Spleen (tissue), 11 donors: ENCODE data around the gene FOXP1. TPM values are rescaled to one million over a fixed set of nuclear protein-coding genes. Genes with fewer than 3 reads are reported as not detected.

ENCODE experiments used
- DNase-seq: peaks from one replicate; pipeline ENCODE4 v3.0.0-alpha.2; 2020
- H3K27ac ChIP-seq, 8 donors: fragments of 200-600 bp; sonication (generic) in 7 of 8; 1 replicate in 4 of 8; 2 replicates in 4 of 8; pipeline versions ENCODE4 v1.5.0 to v1.8.0; 2016 to 2021; ENCODE audit warnings: inconsistent platforms in 4 of 8, mild to moderate bottlenecking in 4 of 8, moderate library complexity in 1 of 8
- H3K27me3 ChIP-seq, 7 donors: fragments of 200-600 bp; sonication (generic) in 6 of 7; replicated peaks in 1 of 7; 1 replicate in 4 of 7; 2 replicates in 3 of 7; pipeline versions ENCODE4 v1.5.0 to v1.8.0; 2016 to 2021; ENCODE audit warnings: inconsistent platforms in 3 of 7, mild to moderate bottlenecking in 1 of 7
- H3K36me3 ChIP-seq, 6 donors: fragments of 200-600 bp; sonication (generic) in 5 of 6; 1 replicate in 4 of 6; 2 replicates in 2 of 6; pipeline versions ENCODE4 v1.5.0 to v1.8.0; 2016 to 2021; ENCODE audit warnings: inconsistent platforms in 2 of 6
- H3K4me1 ChIP-seq, 6 donors: fragments of 200-600 bp; sonication (generic) in 5 of 6; 1 replicate in 3 of 6; 2 replicates in 3 of 6; pipeline versions ENCODE4 v1.5.0 to v1.8.0; 2016 to 2021; ENCODE audit warnings: inconsistent platforms in 3 of 6
- H3K4me3 ChIP-seq, 8 donors: fragments of 200-600 bp; sonication (generic) in 7 of 8; 1 replicate in 4 of 8; 2 replicates in 4 of 8; pipeline versions ENCODE4 v1.5.0 to v1.8.0; 2016 to 2021; ENCODE audit warnings: inconsistent platforms in 4 of 8, mild to moderate bottlenecking in 4 of 8, moderate library complexity in 2 of 8
- H3K9me3 ChIP-seq, 8 donors: fragments of 200-600 bp; sonication (generic) in 7 of 8; 1 replicate in 4 of 8; 2 replicates in 4 of 8; pipeline versions ENCODE4 v1.5.0 to v1.8.0; 2016 to 2021; ENCODE audit warnings: inconsistent platforms in 4 of 8
- POLR2A ChIP-seq, 3 donors: fragments of 450-650 bp; IDR thresholded peaks; one replicate each; pipeline ENCODE4 v1.5.1; 2017; ENCODE audit warnings: antibody characterized with exemption in 3 of 3, mild to moderate bottlenecking in 1 of 3
- POLR2AphosphoS5 ChIP-seq, 3 donors: sonication (generic); formaldehyde crosslinking; IDR thresholded peaks; one replicate each; pipeline ENCODE4 v1.5.1; 2017; ENCODE audit warnings: antibody characterized with exemption in 3 of 3
- WGBS, 5 donors: extraction: QIAGEN DNeasy Blood & Tissue Kit in 3 of 5; methylation state at CpG; one replicate each; pipeline versions ENCODE4 v1.1.5 to v1.1.7; 2013 to 2018; 5-methylcytosine and 5-hydroxymethylcytosine counted together
- intact Hi-C: fragments of 100-400 bp; cut with DNase I; formaldehyde crosslinking; loops from one replicate; pipeline ENCODE4 v1.15.0; 2023; ENCODE audit warnings: low total_unique reads
- polyA plus RNA-seq, 3 donors: library from polyadenylated mRNA; stranded (reverse); fragments of 200-250 nt; gene quantifications; one replicate each; pipeline ENCODE4 v1.2.1, GENCODE V29; 2013
- total RNA-seq, 7 donors: library from RNA; depleted of rRNA in 3 of 7; stranded (reverse); fragments of >200 nt in 3 of 7; fragmentation: NEBNext Ultra II Directional in 4 of 7; extraction: Animal tissue kit (Norgen Biotek cat#: 25700) in 4 of 7; gene quantifications; one replicate each; pipeline versions ENCODE4 v1.1.0 to v1.2.1, GENCODE V29; 2016 to 2021
- TF ChIP-seq, protein P1 (sequence below), 11 experiments: fragments of 200-600 bp in 7 of 11; fragments of 450-650 bp in 4 of 11; sonication (generic) in 4 of 11; IDR thresholded peaks in 8 of 11; conservative IDR thresholded peaks in 3 of 11; 1 replicate in 7 of 11; 2 replicates in 4 of 11; pipeline versions ENCODE4 v1.4.0 to v1.8.0; 2016 to 2021; ENCODE audit warnings: antibody characterized with exemption in 11 of 11, inconsistent platforms in 4 of 11, mild to moderate bottlenecking in 1 of 11
- donor health status: healthy with polysubstance abuse.
- donor health status: DM: no; HTN: no; CAD: no; lungs with moderate emphysema.
- donor health status: DM: no; HTN: no; CAD: no.
- donor health status: Bipolar disorder and iron deficiency.
- donor health status: healthy.
- donor health status: DM: no; HTN: no; CAD: no.
- donor health status: DM: yes; HTN: yes; CAD: no.

The FOXP1 gene
- total and polyA plus RNA-seq, 10 donors, result 11.1 to 202 (median 153) TPM

GRCh38 chr3:71136276-71136675 lies 447.3 kb downstream of the FOXP1 start:
- 88 to 94% (median 90%) methylated on average over 2 of the region's 2 CpGs for WGBS, 5 donors
- Histone ChIP-seq H3K4me3 (no peak overlapping the region), H3K36me3 (no peaks in the 10 kb centered on the region), H3K4me1 (peaks cover 11 to 48% (median 21%) of the 10 kb centered on the region in 6 donors), H3K9me3 (no peaks in the 10 kb centered on the region), H3K27me3 (no peaks in the 10 kb centered on the region), H3K27ac (no peak overlapping the region)
- intact Hi-C loops, result no loop called here
- TF ChIP-seq, protein P1, sequence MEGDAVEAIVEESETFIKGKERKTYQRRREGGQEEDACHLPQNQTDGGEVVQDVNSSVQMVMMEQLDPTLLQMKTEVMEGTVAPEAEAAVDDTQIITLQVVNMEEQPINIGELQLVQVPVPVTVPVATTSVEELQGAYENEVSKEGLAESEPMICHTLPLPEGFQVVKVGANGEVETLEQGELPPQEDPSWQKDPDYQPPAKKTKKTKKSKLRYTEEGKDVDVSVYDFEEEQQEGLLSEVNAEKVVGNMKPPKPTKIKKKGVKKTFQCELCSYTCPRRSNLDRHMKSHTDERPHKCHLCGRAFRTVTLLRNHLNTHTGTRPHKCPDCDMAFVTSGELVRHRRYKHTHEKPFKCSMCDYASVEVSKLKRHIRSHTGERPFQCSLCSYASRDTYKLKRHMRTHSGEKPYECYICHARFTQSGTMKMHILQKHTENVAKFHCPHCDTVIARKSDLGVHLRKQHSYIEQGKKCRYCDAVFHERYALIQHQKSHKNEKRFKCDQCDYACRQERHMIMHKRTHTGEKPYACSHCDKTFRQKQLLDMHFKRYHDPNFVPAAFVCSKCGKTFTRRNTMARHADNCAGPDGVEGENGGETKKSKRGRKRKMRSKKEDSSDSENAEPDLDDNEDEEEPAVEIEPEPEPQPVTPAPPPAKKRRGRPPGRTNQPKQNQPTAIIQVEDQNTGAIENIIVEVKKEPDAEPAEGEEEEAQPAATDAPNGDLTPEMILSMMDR (IDR thresholded peaks at IDR 0.05 in 8 of 11, conservative IDR thresholded peaks at IDR 0.05 in 3 of 11), result no peak
- no peak for DNase-seq

DNA sequence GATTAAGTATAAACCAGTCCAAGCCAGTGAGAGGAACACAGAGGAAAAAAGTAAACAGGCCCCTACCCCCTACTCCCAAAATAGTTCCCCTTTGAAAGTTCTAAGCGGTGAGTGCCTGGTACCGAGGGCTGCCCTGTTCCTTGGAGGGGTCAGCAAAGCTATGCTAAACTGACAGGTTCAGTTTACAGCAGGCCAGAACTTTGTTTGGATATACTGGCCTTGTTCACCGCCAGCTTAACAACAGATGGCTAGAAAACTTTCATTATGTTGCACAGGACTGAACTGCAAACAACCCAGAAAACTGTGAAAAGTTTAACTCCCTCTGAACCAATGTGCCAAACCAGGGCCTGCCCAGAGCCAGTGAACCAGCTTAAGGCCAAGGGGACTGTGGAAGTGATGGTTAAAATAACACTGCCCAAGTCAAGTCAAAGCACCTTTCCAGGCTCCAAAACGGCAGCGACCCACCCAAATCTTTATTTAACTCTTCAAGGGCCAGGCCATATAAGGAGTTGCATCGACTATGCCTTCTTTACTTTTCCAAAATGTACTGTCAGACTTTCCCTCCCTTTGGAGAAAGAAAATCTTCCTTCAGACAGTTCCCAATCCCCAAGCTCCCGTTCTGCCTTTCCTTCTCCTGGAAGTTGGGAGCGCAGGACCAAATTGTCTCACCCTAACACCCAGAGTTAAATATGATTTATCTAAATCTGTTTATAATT lies 448.0 kb downstream of the FOXP1 start:
- Histone ChIP-seq H3K4me1 (peaks cover 16 to 55% (median 28%) of the 10 kb centered on the region in 6 donors), H3K36me3 (no peaks in the 10 kb centered on the region), H3K4me3 (no peak overlapping the region), H3K27me3 (no peaks in the 10 kb centered on the region), H3K27ac (peak overlapping the region in 2 of 8 donors; percentile 3 to 31), H3K9me3 (no peaks in the 10 kb centered on the region)
- no peak for DNase-seq
- intact Hi-C loops, result no loop called here
- TF ChIP-seq POLR2A (IDR thresholded peaks at IDR 0.05), result no peak
- no peak for TF ChIP-seq POLR2AphosphoS5 (IDR thresholded peaks at IDR 0.05)
- TF ChIP-seq, protein P1 (IDR thresholded peaks at IDR 0.05 in 8 of 11, conservative IDR thresholded peaks at IDR 0.05 in 3 of 11), result no peak
- 75 to 79% (median 77%) methylated on average over 8 of the region's 8 CpGs for WGBS, 5 donors

DNA sequence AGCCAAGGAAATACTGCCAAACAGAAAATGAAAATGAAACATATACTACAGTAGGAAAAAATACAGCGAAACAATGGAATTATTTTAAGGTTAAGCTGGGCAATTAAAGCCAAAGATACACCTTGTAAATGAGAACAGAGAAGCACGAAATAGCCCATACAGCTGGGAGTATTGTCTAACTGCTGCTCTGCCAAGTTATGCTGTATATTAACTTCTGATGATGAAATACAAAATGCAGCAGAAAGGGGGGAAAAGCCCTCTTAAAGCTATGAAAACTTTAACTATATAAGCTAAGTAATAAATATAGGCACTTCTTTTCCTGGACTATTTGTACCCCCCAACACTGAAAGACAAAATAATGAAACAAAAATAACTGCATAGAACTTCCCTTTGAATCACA lies 449.0 kb downstream of the FOXP1 start:
- H3K36me3 ChIP-seq, result no peaks in the 10 kb centered on the region
- peak overlapping the region in 2 of 8 donors; percentile 15 to 30 for H3K27ac ChIP-seq
- DNase-seq, result no peak
- no peaks in the 10 kb centered on the region for H3K27me3 ChIP-seq
- H3K4me3 ChIP-seq, result no peak overlapping the region
- no peaks in the 10 kb centered on the region for H3K9me3 ChIP-seq
- 77 to 85% (median 81%) methylated on average over 2 of the region's 2 CpGs for whole genome bisulfite sequencing, 5 donors
- no peak for TF ChIP-seq POLR2A (IDR thresholded peaks at IDR 0.05)
- no peak for TF ChIP-seq POLR2AphosphoS5 (IDR thresholded peaks at IDR 0.05)
- H3K4me1 ChIP-seq, result peaks cover 16 to 59% (median 29%) of the 10 kb centered on the region in 6 donors
- intact Hi-C loops, result no loop called here

DNA sequence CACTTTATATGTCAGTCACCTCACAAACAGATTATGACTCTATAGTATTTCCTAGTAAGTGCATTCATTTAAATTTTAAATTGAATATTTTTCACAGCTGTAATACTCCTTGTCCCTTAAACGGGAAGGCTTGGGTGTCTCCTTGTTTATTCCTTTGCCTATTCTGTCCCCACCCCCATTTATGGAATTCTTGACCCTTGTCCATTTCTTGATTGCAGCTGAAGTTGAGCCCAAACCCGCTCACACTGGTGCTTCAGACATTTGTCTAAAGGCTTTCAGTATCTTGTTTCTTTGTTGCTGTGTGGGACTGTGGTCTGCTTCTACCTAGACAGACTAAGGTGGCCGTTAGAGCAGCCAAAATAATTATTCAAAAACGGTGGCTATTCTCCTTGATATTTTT lies 449.7 kb downstream of the FOXP1 start:
- no peak overlapping the region for H3K4me3 ChIP-seq
- H3K36me3 ChIP-seq, result no peaks in the 10 kb centered on the region
- no peaks in the 10 kb centered on the region for H3K9me3 ChIP-seq
- H3K27me3 ChIP-seq, result no peaks in the 10 kb centered on the region
- H3K27ac ChIP-seq, result peak overlapping the region in 2 of 8 donors; percentile 25 to 30
- TF ChIP-seq POLR2A (IDR thresholded peaks at IDR 0.05) (no peak), POLR2AphosphoS5 (IDR thresholded peaks at IDR 0.05) (no peak)
- TF ChIP-seq, protein P1 (IDR thresholded peaks at IDR 0.05 in 8 of 11, conservative IDR thresholded peaks at IDR 0.05 in 3 of 11), result no peak
- intact Hi-C loops, result no loop called here
- 66 to 87% (median 83%) methylated on average over 4 of the region's 4 CpGs for WGBS, 5 donors
- peaks cover 16 to 66% (median 34%) of the 10 kb centered on the region in 6 donors for H3K4me1 ChIP-seq
- no peak for DNase-seq
